K562 (cell line): ENCODE data around the gene DNAJC12.

Experiments used
- BRD4 ChIP-seq: fragments of 200-600 bp; sonication (generic); IDR thresholded peaks from 2 replicates; pipeline ENCODE4 v1.6.1; 2017; ENCODE audit warnings: inconsistent platforms
- CTCF ChIP-seq, 3 experiments: IDR thresholded peaks in 2 of 3; conservative IDR thresholded peaks in 1 of 3; 2 replicates each; pipeline ENCODE4 v1.5.1; 2011 to 2012; ENCODE audit warnings: low read length in 3 of 3, mild to moderate bottlenecking in 3 of 3, control low read depth in 2 of 3, improper control_type of control experiment in 1 of 3, inconsistent platforms in 1 of 3, low read depth in 1 of 3, mixed read lengths in 1 of 3, moderate library complexity in 1 of 3; ENCODE audit not compliant: insufficient read depth in 2 of 3
- E2F5 ChIP-seq: sonication (generic); formaldehyde crosslinking; IDR thresholded peaks from 2 replicates; pipeline ENCODE4 v1.8.0; 2022; ENCODE audit warnings: mild to moderate bottlenecking, missing genetic modification reagents
- EP300 ChIP-seq: IDR thresholded peaks from 2 replicates; pipeline ENCODE4 v1.6.1; 2012; ENCODE audit warnings: low read length, improper control_type of control experiment
- GABPA ChIP-seq: fragments of 200-800 bp; sonication (Bioruptor generic); conservative IDR thresholded peaks from 2 replicates; pipeline ENCODE4 v1.6.1; 2016; ENCODE audit warnings: low read depth, missing genetic modification characterization, missing compliant biosample characterization
- HDAC2 ChIP-seq: fragments of 450-650 bp; IDR thresholded peaks from 2 replicates; pipeline ENCODE4 v1.6.1; 2016; ENCODE audit warnings: mild to moderate bottlenecking
- HMG20A ChIP-seq: fragments of 450-650 bp; formaldehyde crosslinking; conservative IDR thresholded peaks from 2 replicates; pipeline ENCODE4 v1.4.0; 2020; ENCODE audit warnings: mild to moderate bottlenecking, mixed read lengths
- NRF1 ChIP-seq, 2 experiments: fragments of 450-650 bp; IDR thresholded peaks in 1 of 2; conservative IDR thresholded peaks in 1 of 2; 2 replicates each; pipeline ENCODE4 v1.6.1; 2014; ENCODE audit warnings: mild to moderate bottlenecking in 2 of 2
- PATZ1 ChIP-seq: fragments of 250-450 bp; sonication (Bioruptor Pico); IDR thresholded peaks from 2 replicates; pipeline ENCODE4 v1.5.0; 2020; ENCODE audit warnings: mild to moderate bottlenecking, borderline replicate concordance
- POLR2AphosphoS5 ChIP-seq: IDR thresholded peaks from 2 replicates; pipeline ENCODE4 v1.6.1; 2011; ENCODE audit warnings: mild to moderate bottlenecking, low read depth, low read length, moderate library complexity; ENCODE audit not compliant: control insufficient read depth, insufficient read depth
- RNF2 ChIP-seq: sonication (generic); IDR thresholded peaks from 2 replicates; pipeline ENCODE4 v1.6.1; 2016
- USF2 ChIP-seq: sonication (generic); formaldehyde crosslinking; IDR thresholded peaks from 2 replicates; pipeline ENCODE4 v1.5.0; 2020; ENCODE audit warnings: missing genetic modification reagents
- ZNF561 ChIP-seq: fragments of 450-650 bp; formaldehyde crosslinking; conservative IDR thresholded peaks from 2 replicates; pipeline ENCODE4 v1.4.0; 2020; ENCODE audit warnings: mild to moderate bottlenecking, moderate library complexity

GRCh38 chr10:67760272-67760671 is 77.7 kb downstream of the DNAJC12 start:
- TF ChIP-seq GABPA (tag) (no peak), HMG20A (CRISPR knock-in tag) (no peak), E2F5 (CRISPR knock-in tag) (no peak), RNF2 (no peak), EP300 (no peak), PATZ1 (CRISPR knock-in tag) (no peak), HDAC2 (no peak), USF2 (no peak), CTCF (IDR thresholded peaks at IDR 0.05 in 2 of 3, conservative IDR thresholded peaks at IDR 0.05 in 1 of 3; ENCODE audit: insufficient read depth in 2 of 3, low read depth in 1 of 3, low read length in 3 of 3) (no peak), ZNF561 (CRISPR knock-in tag) (no peak), BRD4 (no peak), NRF1 (conservative IDR thresholded peaks at IDR 0.05 in 1 of 2, IDR thresholded peaks at IDR 0.05 in 1 of 2) (no peak), POLR2AphosphoS5 (no peak)
